Smooth muscle cell (in vitro differentiated cells): Measurements from ENCODE around the gene GOLGA6C. TPM values are rescaled to one million over a fixed set of nuclear protein-coding genes. Genes with fewer than 3 reads are reported as not detected.
"Not testable (repeated sequence)": the region's sequence is repeated elsewhere in the genome, so short reads cannot be mapped to it uniquely, and the experiment has no call there.

Experiments used
- DNase-seq: peaks from one replicate; lab custom pipeline; 2025; ENCODE audit not compliant: unreplicated experiment; lab: John Stamatoyannopoulos, UW
- H2AFZ ChIP-seq: fragments of 200-600 bp; sonication (generic); 2 replicates; pipeline ENCODE4 v1.6.0; 2016; ENCODE audit warnings: antibody characterized with exemption, low read depth, mild to moderate bottlenecking
- H3F3A ChIP-seq: fragments of 200-600 bp; sonication (generic); 2 replicates; pipeline ENCODE4 v1.6.0; 2017; ENCODE audit warnings: antibody characterized with exemption, low read depth
- H3K27ac ChIP-seq: fragments of 200-600 bp; sonication (generic); 2 replicates; pipeline ENCODE4 v1.5.1; 2016; ENCODE audit warnings: low read depth, mild to moderate bottlenecking
- H3K27me3 ChIP-seq: fragments of 200-600 bp; sonication (generic); 2 replicates; pipeline ENCODE4 v1.6.1; 2016; ENCODE audit warnings: low read depth, mild to moderate bottlenecking
- H3K36me3 ChIP-seq: fragments of 200-600 bp; sonication (generic); 2 replicates; pipeline ENCODE4 v1.5.1; 2016; ENCODE audit warnings: low read depth
- H3K4me1 ChIP-seq: fragments of 200-600 bp; sonication (generic); 2 replicates; pipeline ENCODE4 v1.5.1; 2016; ENCODE audit warnings: low read depth
- H3K4me2 ChIP-seq: fragments of 200-600 bp; sonication (generic); 2 replicates; pipeline ENCODE4 v1.6.0; 2016; ENCODE audit warnings: mild to moderate bottlenecking
- H3K4me3 ChIP-seq: fragments of 200-600 bp; sonication (generic); 2 replicates; pipeline ENCODE4 v1.5.1; 2016; ENCODE audit warnings: mild to moderate bottlenecking
- H3K79me2 ChIP-seq: fragments of 200-600 bp; sonication (generic); 2 replicates; pipeline ENCODE4 v1.6.0; 2016; ENCODE audit warnings: low read depth, mild to moderate bottlenecking
- H3K9ac ChIP-seq: fragments of 200-600 bp; sonication (generic); 2 replicates; pipeline ENCODE4 v1.6.0; 2016; ENCODE audit warnings: low read depth
- H3K9me3 ChIP-seq: fragments of 200-600 bp; sonication (generic); replicated peaks from 2 replicates; pipeline ENCODE4 v1.5.1; 2016; ENCODE audit warnings: low read depth
- H4K20me1 ChIP-seq: fragments of 200-600 bp; sonication (generic); 2 replicates; pipeline ENCODE4 v1.6.0; 2016; ENCODE audit warnings: low read depth
- WGBS: methylation state at CpG from one replicate; pipeline ENCODE4 v1.1.7; 2016; ENCODE audit warnings: low lambda C conversion rate; 5-methylcytosine and 5-hydroxymethylcytosine counted together
- polyA plus RNA-seq: library from polyadenylated mRNA; unstranded; fragments of >200 nt; fragmentation: Nextera tagmentation; extraction: Ambion mirVana; gene quantifications from 2 replicates; pipeline ENCODE4 v1.2.1, GENCODE V29; 2016
- total RNA-seq: library from RNA; depleted of rRNA; stranded (reverse); fragments of >200 nt; gene quantifications from 2 replicates; pipeline ENCODE4 v1.2.3, GENCODE V29; 2014
- TF ChIP-seq, protein P1 (sequence below): fragments of 200-600 bp; sonication (generic); IDR thresholded peaks from 2 replicates; pipeline ENCODE4 v1.5.1; 2017; ENCODE audit warnings: borderline replicate concordance, mild to moderate bottlenecking, antibody characterized with exemption; ENCODE audit not compliant: insufficient read depth, poor library complexity, severe bottlenecking

Gene GOLGA6C
- total and polyA plus RNA-seq, 2 experiments from 2014 or later = not detected

DNA sequence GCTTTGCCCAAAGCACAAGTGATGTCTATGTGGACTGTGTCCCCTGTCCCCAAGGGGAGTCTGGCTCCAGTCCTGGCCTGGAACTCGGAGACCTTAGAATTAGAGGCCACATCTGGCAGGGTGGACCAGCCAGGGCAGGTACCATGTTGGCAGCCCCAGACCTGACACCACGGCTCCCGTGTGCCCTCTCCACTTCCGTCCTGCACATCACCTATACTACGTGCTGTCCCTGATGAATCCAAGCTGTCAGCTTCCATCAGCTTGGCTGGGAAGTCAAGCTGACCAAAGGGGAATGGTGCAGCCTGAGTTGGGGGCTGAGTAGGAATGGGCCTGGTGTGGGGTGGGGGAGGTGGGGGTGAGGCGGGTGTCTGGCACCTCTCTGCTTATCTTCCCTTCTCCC is 41.1 kb upstream of the GOLGA6C start:
- no peaks in the 10 kb centered on the region for H3K9me3 ChIP-seq
- no peaks in the 10 kb centered on the region for H3F3A ChIP-seq
- H3K4me1 ChIP-seq = no peaks in the 10 kb centered on the region
- TF ChIP-seq, protein P1, sequence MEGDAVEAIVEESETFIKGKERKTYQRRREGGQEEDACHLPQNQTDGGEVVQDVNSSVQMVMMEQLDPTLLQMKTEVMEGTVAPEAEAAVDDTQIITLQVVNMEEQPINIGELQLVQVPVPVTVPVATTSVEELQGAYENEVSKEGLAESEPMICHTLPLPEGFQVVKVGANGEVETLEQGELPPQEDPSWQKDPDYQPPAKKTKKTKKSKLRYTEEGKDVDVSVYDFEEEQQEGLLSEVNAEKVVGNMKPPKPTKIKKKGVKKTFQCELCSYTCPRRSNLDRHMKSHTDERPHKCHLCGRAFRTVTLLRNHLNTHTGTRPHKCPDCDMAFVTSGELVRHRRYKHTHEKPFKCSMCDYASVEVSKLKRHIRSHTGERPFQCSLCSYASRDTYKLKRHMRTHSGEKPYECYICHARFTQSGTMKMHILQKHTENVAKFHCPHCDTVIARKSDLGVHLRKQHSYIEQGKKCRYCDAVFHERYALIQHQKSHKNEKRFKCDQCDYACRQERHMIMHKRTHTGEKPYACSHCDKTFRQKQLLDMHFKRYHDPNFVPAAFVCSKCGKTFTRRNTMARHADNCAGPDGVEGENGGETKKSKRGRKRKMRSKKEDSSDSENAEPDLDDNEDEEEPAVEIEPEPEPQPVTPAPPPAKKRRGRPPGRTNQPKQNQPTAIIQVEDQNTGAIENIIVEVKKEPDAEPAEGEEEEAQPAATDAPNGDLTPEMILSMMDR = no peak
- H3K27ac ChIP-seq = no peak overlapping the region
- H2AFZ ChIP-seq = no peak overlapping the region
- WGBS = 98% methylated on average over 5 of the region's 6 CpGs
- no peak overlapping the region for H3K4me3 ChIP-seq
- no peak for DNase-seq
- no peak overlapping the region for H3K4me2 ChIP-seq
- no peaks in the 10 kb centered on the region for H3K36me3 ChIP-seq
- no peaks in the 10 kb centered on the region for H3K27me3 ChIP-seq
- H4K20me1 ChIP-seq = peaks cover 37% of the 10 kb centered on the region
- H3K79me2 ChIP-seq = no peaks in the 10 kb centered on the region
- H3K9ac ChIP-seq = no peak overlapping the region

DNA sequence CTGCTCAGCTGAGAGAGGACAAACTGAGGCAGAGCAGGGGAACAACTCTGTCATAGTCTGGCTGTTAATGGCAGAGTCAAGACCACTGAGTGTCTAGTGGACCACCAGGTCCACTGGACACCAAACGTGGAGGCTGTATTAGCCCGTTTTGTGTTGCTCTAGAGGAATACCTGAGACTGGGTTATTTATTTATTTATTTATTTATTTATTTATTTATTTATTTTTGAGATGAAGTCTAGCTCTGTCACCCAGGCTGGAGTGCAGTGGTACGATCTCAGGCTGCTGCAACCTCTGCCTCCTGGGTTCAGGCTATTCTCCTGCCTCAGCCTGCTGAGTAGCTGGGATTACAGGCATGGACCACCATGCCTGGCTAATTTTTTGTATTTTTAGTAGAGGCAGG is 40.6 kb upstream of the GOLGA6C start:
- whole genome bisulfite sequencing = 96% methylated on average over 3 of the region's 3 CpGs
- H3K9me3 ChIP-seq, H2AFZ ChIP-seq, H3K36me3 ChIP-seq, DNase-seq, H3K9ac ChIP-seq, H3K27ac ChIP-seq, H3K27me3 ChIP-seq, H3K4me3 ChIP-seq, H3F3A ChIP-seq, H3K4me1 ChIP-seq, H3K79me2 ChIP-seq, H3K4me2 ChIP-seq: not testable (repeated sequence)
- peaks cover 31% of the 10 kb centered on the region for H4K20me1 ChIP-seq

DNA sequence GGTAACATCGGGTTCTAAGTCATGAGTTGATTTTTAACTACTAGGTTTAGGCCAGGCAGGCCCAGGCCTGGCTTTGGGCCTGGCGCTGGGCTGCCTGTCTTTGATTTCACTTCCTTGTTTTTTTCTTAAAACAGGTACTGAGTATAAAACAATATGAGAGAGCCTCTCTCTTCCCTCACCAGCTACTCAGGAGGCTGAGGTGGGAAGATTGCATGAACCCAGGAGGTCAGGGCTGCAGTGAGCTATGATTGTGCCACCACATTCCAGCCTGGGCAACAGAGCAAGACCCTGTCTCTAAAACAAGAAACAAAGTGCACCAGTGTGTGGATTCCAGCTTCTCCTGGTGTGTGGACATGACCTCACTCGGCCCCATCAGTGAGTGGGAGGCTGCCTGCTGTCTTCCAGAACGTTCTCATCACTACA is 38.6 kb upstream of the GOLGA6C start:
- H3K27me3 ChIP-seq, H3K79me2 ChIP-seq, H3K27ac ChIP-seq, DNase-seq, H3K4me1 ChIP-seq, H3K9ac ChIP-seq, H3K9me3 ChIP-seq, H3F3A ChIP-seq, H2AFZ ChIP-seq, H3K36me3 ChIP-seq, H3K4me3 ChIP-seq, H3K4me2 ChIP-seq: not testable (repeated sequence)
- H4K20me1 ChIP-seq = peaks cover 12% of the 10 kb centered on the region
- 85% methylated on average over 4 of the region's 4 CpGs for WGBS

DNA sequence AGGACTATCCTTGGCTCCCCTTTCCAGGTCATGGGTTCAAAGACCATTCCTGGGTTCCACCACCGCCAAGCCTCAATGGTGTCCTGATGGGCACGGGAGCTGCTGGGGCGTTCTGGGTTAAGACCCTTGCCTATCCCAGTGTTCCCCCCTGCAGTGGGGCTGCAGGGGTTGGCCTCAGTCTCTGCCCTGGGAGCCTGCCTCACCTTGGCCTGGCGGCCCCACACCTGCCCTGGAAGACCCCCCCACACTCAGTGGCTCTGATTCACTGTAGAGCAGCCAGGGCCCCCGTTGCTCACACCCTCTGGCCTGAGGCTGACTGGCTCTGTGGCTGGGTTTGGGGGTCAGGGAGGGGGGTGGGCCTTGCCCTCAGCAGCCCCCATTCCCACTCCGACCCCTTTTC is 34.4 kb upstream of the GOLGA6C start:
- Histone ChIP-seq H3K9ac (no peak overlapping the region), H3K79me2 (no peaks in the 10 kb centered on the region), H3K4me1 (no peaks in the 10 kb centered on the region), H2AFZ (no peak overlapping the region), H3K9me3 (no peaks in the 10 kb centered on the region), H3K27me3 (peaks cover 6% of the 10 kb centered on the region), H4K20me1 (no peaks in the 10 kb centered on the region), H3F3A (no peaks in the 10 kb centered on the region), H3K36me3 (no peaks in the 10 kb centered on the region), H3K4me2 (no peak overlapping the region), H3K27ac (no peak overlapping the region), H3K4me3 (no peak overlapping the region)
- no peak for DNase-seq
- TF ChIP-seq, protein P1 = no peak
- 95% methylated on average over 6 of the region's 6 CpGs for WGBS

DNA sequence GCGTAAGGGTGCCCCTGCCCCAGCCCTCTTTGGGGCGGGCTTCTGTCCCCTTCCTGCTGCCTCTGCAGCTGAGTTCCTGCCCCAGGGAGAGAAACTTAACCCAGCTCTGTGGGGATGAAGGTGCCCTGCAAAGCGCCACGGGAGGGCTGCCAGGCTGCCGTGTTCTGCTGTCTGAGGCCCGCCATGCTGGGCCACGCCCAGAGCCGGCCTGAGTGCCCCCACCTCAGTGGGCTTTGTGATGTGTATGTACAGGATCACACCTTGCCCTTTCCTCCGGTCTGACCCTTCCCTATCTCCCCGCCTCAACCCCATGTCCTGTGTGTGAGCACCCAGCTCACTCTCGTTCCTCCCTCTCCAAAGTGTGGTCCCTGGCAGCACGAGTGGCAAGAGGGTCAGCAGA is 33.9 kb upstream of the GOLGA6C start:
- WGBS = 91% methylated on average over 12 of the region's 12 CpGs
- H3K27ac ChIP-seq = no peak overlapping the region
- H3K79me2 ChIP-seq = no peaks in the 10 kb centered on the region
- TF ChIP-seq, protein P1 = no peak
- H3K36me3 ChIP-seq = no peaks in the 10 kb centered on the region
- no peak overlapping the region for H3K9ac ChIP-seq
- no peak for DNase-seq
- H4K20me1 ChIP-seq = no peaks in the 10 kb centered on the region
- H3K4me2 ChIP-seq = no peak overlapping the region
- no peaks in the 10 kb centered on the region for H3K4me1 ChIP-seq
- H3K9me3 ChIP-seq = no peaks in the 10 kb centered on the region
- no peaks in the 10 kb centered on the region for H3F3A ChIP-seq
- peaks cover 6% of the 10 kb centered on the region for H3K27me3 ChIP-seq
- H2AFZ ChIP-seq = no peak overlapping the region
- H3K4me3 ChIP-seq = no peak overlapping the region

DNA sequence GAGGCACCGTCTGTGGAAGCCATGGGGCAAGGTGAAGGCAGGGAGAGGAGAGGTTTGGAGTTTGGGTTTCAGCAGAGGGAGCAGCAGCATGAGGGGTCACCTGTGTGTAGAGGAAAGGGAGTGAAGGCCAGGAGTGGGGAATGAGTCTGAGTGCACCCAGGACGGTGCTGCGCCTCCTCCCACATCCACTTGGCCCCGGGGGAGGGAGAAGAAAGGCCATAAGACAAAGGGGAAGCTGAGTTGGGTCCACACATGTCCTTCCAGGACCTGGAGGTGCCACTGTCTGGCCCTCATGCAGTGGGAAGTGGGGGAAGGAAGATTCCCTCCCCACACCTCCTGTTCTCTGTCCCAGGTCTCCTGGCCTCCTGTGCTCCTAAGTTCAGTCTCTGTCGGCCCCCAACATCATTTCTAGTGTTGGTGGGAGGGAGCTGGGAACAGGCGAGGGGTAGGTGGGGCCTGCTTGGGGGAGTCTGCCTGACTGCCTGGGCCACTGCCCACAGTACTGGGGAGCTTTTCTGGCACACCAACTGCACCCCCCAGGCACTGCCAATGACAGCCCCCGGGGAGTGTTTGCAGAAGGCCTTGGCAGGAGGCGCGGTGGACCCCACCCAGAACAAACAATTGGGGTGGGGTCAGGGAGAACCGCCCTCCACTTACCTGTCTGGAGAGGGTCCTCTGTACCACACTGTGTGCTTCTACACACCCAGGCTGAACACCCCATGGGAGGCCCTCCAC is 32.9 kb upstream of the GOLGA6C start:
- H3K4me2 ChIP-seq, H4K20me1 ChIP-seq, H3K36me3 ChIP-seq, H2AFZ ChIP-seq, H3K27ac ChIP-seq, DNase-seq, H3K4me1 ChIP-seq, H3K79me2 ChIP-seq, H3F3A ChIP-seq, H3K27me3 ChIP-seq, H3K9me3 ChIP-seq, H3K4me3 ChIP-seq, H3K9ac ChIP-seq: not testable (repeated sequence)
- 91% methylated on average over 9 of the region's 10 CpGs for WGBS
